CD14-positive monocyte (primary cell): ENCODE data around the gene FRMD4A. TPM values are rescaled to one million over a fixed set of nuclear protein-coding genes. Genes with fewer than 3 reads are reported as not detected.

Experiments
- DNase-seq, 3 donors: peaks; one replicate each; pipeline ENCODE4 v3.0.0-alpha.2; 2011 to 2022
- H2AFZ ChIP-seq: 2 replicates; pipeline ENCODE4 v1.6.0; 2012; ENCODE audit warnings: mild to moderate bottlenecking, low read depth, low read length, inconsistent platforms; ENCODE audit not compliant: insufficient read depth, poor library complexity, severe bottlenecking
- H3K27ac ChIP-seq, 2 donors: 1 replicate in 1 of 2; 2 replicates in 1 of 2; pipeline ENCODE4 v1.5.1; 2012 to 2013; ENCODE audit warnings: low read length in 2 of 2, control low read depth in 1 of 2, inconsistent platforms in 1 of 2, low read depth in 1 of 2, mild to moderate bottlenecking in 1 of 2
- H3K27me3 ChIP-seq, 2 donors: one replicate each; pipeline versions ENCODE4 v1.6.0 to v1.6.1; 2011 to 2013; ENCODE audit warnings: low read length in 2 of 2; ENCODE audit not compliant: control insufficient read depth in 2 of 2, insufficient read depth in 2 of 2
- H3K36me3 ChIP-seq, 2 donors: replicated peaks in 1 of 2; 1 replicate in 1 of 2; 2 replicates in 1 of 2; pipeline versions ENCODE4 v1.5.1 to v1.6.1; 2012 to 2013; ENCODE audit warnings: low read length in 2 of 2, control low read depth in 1 of 2, inconsistent platforms in 1 of 2, mild to moderate bottlenecking in 1 of 2; ENCODE audit not compliant: insufficient read depth in 2 of 2, control insufficient read depth in 1 of 2
- H3K4me1 ChIP-seq, 2 donors: 1 replicate in 1 of 2; 2 replicates in 1 of 2; pipeline versions ENCODE4 v1.5.1 to v1.6.1; 2012 to 2013; ENCODE audit warnings: low read length in 2 of 2, control low read depth in 1 of 2, inconsistent platforms in 1 of 2, mild to moderate bottlenecking in 1 of 2, moderate library complexity in 1 of 2; ENCODE audit not compliant: insufficient read depth in 2 of 2, control insufficient read depth in 1 of 2
- H3K4me2 ChIP-seq: replicated peaks from 2 replicates; pipeline ENCODE3; 2012; ENCODE audit warnings: low read length, moderate library complexity, mild to moderate bottlenecking; ENCODE audit not compliant: poor library complexity, severe bottlenecking; ENCODE audit errors: extremely low read depth
- H3K4me3 ChIP-seq, 3 experiments: fragments of 200-600 bp in 1 of 3; sonication (generic) in 1 of 3; replicated peaks in 1 of 3; 1 replicate in 2 of 3; 2 replicates in 1 of 3; pipeline ENCODE4 v1.5.1; 2011 to 2013; ENCODE audit warnings: low read length in 3 of 3, mild to moderate bottlenecking in 3 of 3, control low read depth in 2 of 3, low read depth in 2 of 3, inconsistent platforms in 1 of 3, moderate library complexity in 1 of 3
- H3K79me2 ChIP-seq: 2 replicates; pipeline ENCODE4 v1.6.0; 2012; ENCODE audit warnings: mild to moderate bottlenecking, control low read depth, inconsistent platforms, low read length, moderate library complexity; ENCODE audit not compliant: insufficient read depth
- H3K9ac ChIP-seq: 2 replicates; pipeline ENCODE4 v1.6.0; 2017; ENCODE audit warnings: low read length, mild to moderate bottlenecking; ENCODE audit not compliant: insufficient read depth, poor library complexity, severe bottlenecking
- H3K9me3 ChIP-seq, 2 donors: replicated peaks in 1 of 2; 1 replicate in 1 of 2; 2 replicates in 1 of 2; pipeline versions ENCODE4 v1.5.1 to v1.6.1; 2012 to 2013; ENCODE audit warnings: low read length in 2 of 2, control low read depth in 1 of 2; ENCODE audit not compliant: control insufficient read depth in 1 of 2, insufficient read depth in 1 of 2
- H4K20me1 ChIP-seq: 2 replicates; pipeline ENCODE4 v1.6.0; 2012; ENCODE audit warnings: mild to moderate bottlenecking, low read length, control low read depth, moderate library complexity; ENCODE audit not compliant: insufficient read depth
- H3K27ac Mint-ChIP-seq, 7 donors: one replicate each; pipeline ENCODE4 v1.8.0; 2020; ENCODE audit warnings: mild to moderate bottlenecking in 7 of 7, mixed read lengths in 7 of 7, moderate library complexity in 6 of 7, inconsistent platforms in 2 of 7
- H3K27me3 Mint-ChIP-seq, 3 donors: one replicate each; pipeline ENCODE4 v1.8.0; 2021 to 2022; ENCODE audit warnings: low read depth in 3 of 3, mild to moderate bottlenecking in 3 of 3, mixed read lengths in 3 of 3, moderate library complexity in 3 of 3, inconsistent platforms in 1 of 3
- H3K36me3 Mint-ChIP-seq, 2 donors: one replicate each; pipeline ENCODE4 v1.8.0; 2020; ENCODE audit warnings: mixed read lengths in 2 of 2, inconsistent platforms in 1 of 2, mild to moderate bottlenecking in 1 of 2
- H3K4me1 Mint-ChIP-seq: one replicate; pipeline ENCODE4 v1.8.0; 2020; ENCODE audit warnings: mild to moderate bottlenecking, mixed read lengths
- H3K4me3 Mint-ChIP-seq, 2 donors: one replicate each; pipeline ENCODE4 v1.8.0; 2020; ENCODE audit warnings: mild to moderate bottlenecking in 2 of 2, mixed read lengths in 2 of 2, moderate library complexity in 1 of 2
- H3K9me3 Mint-ChIP-seq, 7 donors: one replicate each; pipeline ENCODE4 v1.8.0; 2020 to 2022; ENCODE audit warnings: mixed read lengths in 7 of 7, mild to moderate bottlenecking in 6 of 7, moderate library complexity in 6 of 7, inconsistent platforms in 2 of 7
- CTCF ChIP-seq: fragments of 200-600 bp; IDR thresholded peaks from one replicate; pipeline ENCODE4 v1.8.0; 2022; ENCODE audit warnings: antibody characterized with exemption, mild to moderate bottlenecking
- WGBS: methylation state at CpG from one replicate; pipeline ENCODE4 v1.1.5; 2013; ENCODE audit warnings: missing lambda C conversion rate; ENCODE audit not compliant: insufficient coverage; 5-methylcytosine and 5-hydroxymethylcytosine counted together
- intact Hi-C, 2 donors: fragments of 100-400 bp; cut with micrococcal nuclease; formaldehyde crosslinking; loops; one replicate each; pipeline versions ENCODE4 v1.15.0 to v1.15.1; 2023
- polyA plus RNA-seq, 3 donors: library from polyadenylated mRNA; depleted of rRNA in 1 of 3; unstranded in 2 of 3; stranded (reverse) in 1 of 3; fragments of 300-500 nt in 2 of 3; fragments of >200 nt in 1 of 3; fragmentation: Illumina TruSeq in 2 of 3; gene quantifications; 1 replicate in 2 of 3; 2 replicates in 1 of 3; pipeline ENCODE4 v1.2.3, GENCODE V29; 2012 to 2021

Gene FRMD4A
- polyA plus RNA-seq, 3 donors = 0.12 TPM; not detected in 2

GRCh38 chr10:13712476-13712836 is 618.3 kb downstream of the FRMD4A start:
- Histone ChIP-seq H3K36me3 (no peaks in the 10 kb centered on the region), H4K20me1 (no peaks in the 10 kb centered on the region), H3K4me1 (peaks cover 25% of the 10 kb centered on the region in 2 donors), H3K27me3 (no peaks in the 10 kb centered on the region), H3K79me2 (no peaks in the 10 kb centered on the region), H3K9me3 (no peaks in the 10 kb centered on the region), H3K27ac (peak overlapping the region; percentile 45 to 77), H3K4me2 (peak overlapping the region; percentile 50), H2AFZ (no peak overlapping the region), H3K9ac (peak overlapping the region; percentile 37), H3K4me3 (peak overlapping the region in 1 of 3 experiments; percentile 33)
- H3K27me3 Mint-ChIP-seq = peaks cover 3 to 12% (median 7%) of the 10 kb centered on the region in 3 donors
- H3K27ac Mint-ChIP-seq = peak overlapping the region; percentile 74 to 95 (median 88)
- peaks cover 26% of the 10 kb centered on the region for H3K4me1 Mint-ChIP-seq
- no peak for TF ChIP-seq CTCF
- peak; percentile 22 to 73 (median 53) for DNase-seq
- H3K9me3 Mint-ChIP-seq = no peaks in the 10 kb centered on the region
- H3K4me3 Mint-ChIP-seq = no peak overlapping the region
- H3K36me3 Mint-ChIP-seq = no peaks in the 10 kb centered on the region
- intact Hi-C loops = loop anchor here in 1 of 2 donors (5.0 kb wide), 1 partner anchor 160 kb away; no protein-coding TSS in a partner anchor
- WGBS = 11% methylated on average over 3 of the region's 4 CpGs

GRCh38 chr10:13711291-13711690 is 619.4 kb downstream of the FRMD4A start:
- Mint-ChIP-seq H3K27ac (no peak overlapping the region), H3K4me3 (no peak overlapping the region), H3K9me3 (no peaks in the 10 kb centered on the region), H3K36me3 (no peaks in the 10 kb centered on the region), H3K4me1 (peaks cover 38% of the 10 kb centered on the region), H3K27me3 (peaks cover 5 to 21% (median 8%) of the 10 kb centered on the region in 3 donors)
- Histone ChIP-seq H3K79me2 (no peaks in the 10 kb centered on the region), H3K9ac (no peak overlapping the region), H3K27ac (no peak overlapping the region), H3K4me3 (no peak overlapping the region), H3K9me3 (no peaks in the 10 kb centered on the region), H2AFZ (no peak overlapping the region), H3K27me3 (no peaks in the 10 kb centered on the region), H3K4me1 (peaks cover 32 to 33% of the 10 kb centered on the region in 2 donors), H4K20me1 (no peaks in the 10 kb centered on the region), H3K36me3 (no peaks in the 10 kb centered on the region), H3K4me2 (no peak overlapping the region)
- DNase-seq = no peak
- no peak for TF ChIP-seq CTCF
- WGBS = 100% methylated on average over 9 of the region's 9 CpGs
- intact Hi-C loops = loop anchor here in 1 of 2 donors (5.0 kb wide), 1 partner anchor 161 kb away; no protein-coding TSS in a partner anchor
